Upper lobe of left lung (tissue), 6 donors: ENCODE measurements around the gene KLHDC8A. TPM values are rescaled to one million over a fixed set of nuclear protein-coding genes. Genes with fewer than 3 reads are reported as not detected.

Experiments used
- ATAC-seq, 2 donors: fragments of 200-7000 bp; cut with Tn5 transposase; one replicate each; pipeline ENCODE4 v1.9.1; 2022; ENCODE audit warnings: mild to moderate bottlenecking in 2 of 2, moderate library complexity in 2 of 2; ENCODE audit not compliant: low FRiP score in 2 of 2
- DNase-seq, 2 donors: peaks; one replicate each; pipeline ENCODE4 v3.0.0-alpha.2; 2019 to 2020
- H3K27ac ChIP-seq, 4 donors: fragments of 200-600 bp; sonication (generic); one replicate each; pipeline ENCODE4 v1.5.1; 2016 to 2019
- H3K27me3 ChIP-seq, 4 donors: fragments of 200-600 bp; sonication (generic); one replicate each; pipeline ENCODE4 v1.5.1; 2017 to 2019
- H3K36me3 ChIP-seq, 4 donors: fragments of 200-600 bp; sonication (generic); one replicate each; pipeline ENCODE4 v1.5.1; 2016 to 2019
- H3K4me1 ChIP-seq, 4 donors: fragments of 200-600 bp; sonication (generic); one replicate each; pipeline ENCODE4 v1.5.1; 2018 to 2019
- H3K4me3 ChIP-seq, 4 donors: fragments of 200-600 bp; sonication (generic); one replicate each; pipeline ENCODE4 v1.5.1; 2017 to 2019; ENCODE audit warnings: mild to moderate bottlenecking in 2 of 4, moderate library complexity in 1 of 4
- H3K9me3 ChIP-seq, 4 donors: fragments of 200-600 bp; sonication (generic); one replicate each; pipeline ENCODE4 v1.5.1; 2018 to 2019
- CTCF ChIP-seq, 6 experiments: fragments of 450-650 bp in 4 of 6; fragments of 200-600 bp in 2 of 6; sonication (generic) in 2 of 6; IDR thresholded peaks; one replicate each; pipeline ENCODE4 v1.5.1; 2016 to 2019; ENCODE audit warnings: antibody characterized with exemption in 6 of 6
- EP300 ChIP-seq, 4 donors: sonication (generic); formaldehyde crosslinking; IDR thresholded peaks; one replicate each; pipeline ENCODE4 v1.5.1; 2017; ENCODE audit warnings: antibody characterized with exemption in 4 of 4, control low read depth in 2 of 4
- POLR2A ChIP-seq, 4 donors: fragments of 450-650 bp; IDR thresholded peaks; one replicate each; pipeline ENCODE4 v1.5.1; 2016 to 2017; ENCODE audit warnings: antibody characterized with exemption in 4 of 4, mild to moderate bottlenecking in 2 of 4
- POLR2AphosphoS5 ChIP-seq, 2 donors: sonication (generic); formaldehyde crosslinking; IDR thresholded peaks; one replicate each; pipeline ENCODE4 v1.5.1; 2017; ENCODE audit warnings: antibody characterized with exemption in 2 of 2
- WGBS, 2 donors: methylation state at CpG; one replicate each; pipeline ENCODE4 v1.1.5; 2017 to 2018; 5-methylcytosine and 5-hydroxymethylcytosine counted together
- total RNA-seq, 6 donors: library from RNA; depleted of rRNA in 4 of 6; stranded (reverse); fragments of >200 nt in 4 of 6; gene quantifications; one replicate each; pipeline versions ENCODE4 v1.1.0 to v1.2.1, GENCODE V29; 2016 to 2021
- donor health status: DM: no; HTN: no; CAD: no; lungs with moderate emphysema.
- donor health status: DM: no; HTN: yes; CAD: no; lungs with severe emphysema.

KLHDC8A gene
- total RNA-seq, 6 donors from 2014 or later, result 0.34 to 1.7 (median 0.37) TPM; not detected in 3

GRCh38 chr1:205315008-205315618 is 41.6 kb downstream of the KLHDC8A start:
- WGBS, 2 donors, result 82% methylated on average over 4 to 5 of the region's 5 CpGs

DNA sequence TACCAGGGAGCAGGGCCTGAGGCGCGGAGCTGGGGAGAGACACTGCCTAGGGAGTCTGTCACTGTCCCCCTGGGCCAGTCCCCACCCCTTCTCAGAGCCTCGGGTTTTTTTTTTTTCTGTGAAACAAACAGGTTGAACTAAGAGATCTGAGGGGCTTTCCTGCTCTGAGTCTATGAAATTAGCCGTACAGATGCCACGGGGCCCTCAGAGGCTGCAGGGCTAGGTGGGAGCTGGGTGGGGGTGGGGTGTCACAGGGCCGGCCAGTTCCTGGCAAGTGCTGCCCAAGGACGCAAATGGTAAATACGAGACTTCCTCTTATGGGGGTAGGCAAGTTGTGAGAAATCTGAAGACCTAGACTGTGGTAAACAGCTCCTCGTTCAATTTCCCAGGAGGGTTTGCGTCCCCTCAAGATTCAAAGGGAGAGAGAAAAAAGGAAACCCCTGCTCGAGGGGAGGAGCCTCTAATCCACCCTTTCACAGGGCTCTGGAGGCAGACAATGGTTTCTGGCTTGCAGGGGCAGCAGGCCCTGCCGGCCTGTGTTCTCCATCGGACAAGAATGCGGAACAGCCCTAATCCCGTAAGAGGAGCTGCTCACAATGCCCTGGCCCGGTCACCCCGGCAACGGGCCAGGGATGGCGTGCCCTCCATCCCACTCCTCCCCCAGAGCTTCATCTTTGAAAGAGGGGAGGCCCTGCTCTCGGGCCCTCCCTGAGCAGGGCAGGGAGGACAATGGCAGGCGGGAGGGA is 43.0 kb downstream of the KLHDC8A start:
- TF ChIP-seq CTCF (IDR thresholded peaks at IDR 0.05) (no peak), POLR2A (IDR thresholded peaks at IDR 0.05) (peak in 1 of 4 donors; percentile 43), EP300 (IDR thresholded peaks at IDR 0.05) (peak in 1 of 4 donors; percentile 12), POLR2AphosphoS5 (IDR thresholded peaks at IDR 0.05) (peak in 1 of 2 donors; percentile 40)
- Histone ChIP-seq H3K4me1 (peaks cover 59 to 75% (median 65%) of the 10 kb centered on the region in 4 donors), H3K27me3 (no peaks in the 10 kb centered on the region), H3K4me3 (peak overlapping the region in 3 of 4 donors; percentile 8 to 31 (median 15)), H3K9me3 (no peaks in the 10 kb centered on the region), H3K27ac (peak overlapping the region; percentile 83 to 96 (median 88)), H3K36me3 (peaks cover 0 to 29% (median 21%) of the 10 kb centered on the region in 4 donors)
- DNase-seq, result peak; percentile 64 to 88
- peak; percentile 66 to 78 for ATAC-seq
- WGBS, 2 donors, result 16 to 23% methylated on average over 20 to 21 of the region's 21 CpGs

More at GRCh38 chr1:205315008-205315618, 41.6 kb downstream of the KLHDC8A start:
- H3K9me3 ChIP-seq, result no peaks in the 10 kb centered on the region
- peaks cover 73 to 89% (median 76%) of the 10 kb centered on the region in 4 donors for H3K4me1 ChIP-seq
- no peak overlapping the region for H3K4me3 ChIP-seq
- TF ChIP-seq POLR2AphosphoS5 (IDR thresholded peaks at IDR 0.05), result no peak
- no peak for TF ChIP-seq POLR2A (IDR thresholded peaks at IDR 0.05)
- no peak for TF ChIP-seq EP300 (IDR thresholded peaks at IDR 0.05)
- no peak for TF ChIP-seq CTCF (IDR thresholded peaks at IDR 0.05)
- H3K36me3 ChIP-seq, result peaks cover 0 to 16% (median 11%) of the 10 kb centered on the region in 4 donors
- H3K27ac ChIP-seq, result peak overlapping the region; percentile 37 to 96 (median 87)
- ATAC-seq (no peak), DNase-seq (no peak)
- H3K27me3 ChIP-seq, result no peaks in the 10 kb centered on the region

DNA sequence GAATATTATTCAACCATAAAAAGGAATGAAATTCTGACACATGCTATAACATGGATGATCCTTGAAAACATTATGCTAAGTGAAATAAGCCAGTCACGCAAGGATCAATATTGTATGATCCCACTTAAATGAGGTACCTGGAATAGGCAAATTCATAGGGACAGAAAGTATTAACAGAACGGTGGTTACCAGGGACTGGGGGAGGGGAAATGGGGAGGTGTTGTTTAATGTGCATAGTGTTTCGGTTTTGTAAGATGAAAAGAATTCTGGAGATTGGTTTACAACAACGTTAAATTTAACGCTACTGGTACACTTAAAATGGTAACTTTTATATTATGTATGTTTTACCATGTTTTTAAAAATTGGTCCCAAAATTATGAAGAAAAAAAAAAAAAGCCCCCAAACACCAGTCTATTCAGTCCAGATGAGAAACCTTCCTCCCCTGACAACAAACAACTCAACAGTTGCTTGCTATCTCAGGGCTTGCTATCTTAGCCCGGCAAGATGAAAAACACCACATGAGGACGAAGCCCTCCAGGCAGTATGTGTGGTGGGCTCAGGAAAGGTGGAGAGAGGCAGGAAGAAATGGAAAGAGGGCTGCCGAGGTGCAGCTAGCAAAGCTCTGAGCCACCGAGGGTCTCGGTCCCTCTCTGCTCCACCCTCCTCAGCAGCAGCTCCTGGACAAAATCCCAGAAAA is 43.7 kb downstream of the KLHDC8A start:
- Histone ChIP-seq H3K4me3 (peak overlapping the region in 2 of 4 donors; percentile 15 to 31), H3K27ac (peak overlapping the region; percentile 83 to 96 (median 88)), H3K36me3 (peaks cover 0 to 37% (median 29%) of the 10 kb centered on the region in 4 donors), H3K27me3 (no peaks in the 10 kb centered on the region), H3K9me3 (no peaks in the 10 kb centered on the region), H3K4me1 (peaks cover 52 to 68% (median 58%) of the 10 kb centered on the region in 4 donors)
- no peak for ATAC-seq
- no peak for TF ChIP-seq POLR2AphosphoS5 (IDR thresholded peaks at IDR 0.05)
- TF ChIP-seq POLR2A (IDR thresholded peaks at IDR 0.05), result no peak
- no peak for TF ChIP-seq CTCF (IDR thresholded peaks at IDR 0.05)
- TF ChIP-seq EP300 (IDR thresholded peaks at IDR 0.05), result no peak
- DNase-seq, result no peak
- WGBS, 2 donors, result 41 to 51% methylated on average over 10 of the region's 10 CpGs

GRCh38 chr1:205310976-205311704 is 45.6 kb downstream of the KLHDC8A start:
- peaks cover 0 to 55% (median 47%) of the 10 kb centered on the region in 4 donors for H3K36me3 ChIP-seq
- H3K4me3 ChIP-seq, result no peak overlapping the region
- H3K27ac ChIP-seq, result peak overlapping the region in 3 of 4 donors; percentile 18 to 54 (median 29)
- H3K4me1 ChIP-seq, result peaks cover 33 to 50% (median 39%) of the 10 kb centered on the region in 4 donors
- no peak for DNase-seq
- H3K27me3 ChIP-seq, result no peaks in the 10 kb centered on the region
- no peaks in the 10 kb centered on the region for H3K9me3 ChIP-seq
- peak in 1 of 2 donors; percentile 57 for ATAC-seq
- no peak for TF ChIP-seq EP300 (IDR thresholded peaks at IDR 0.05)
- no peak for TF ChIP-seq POLR2AphosphoS5 (IDR thresholded peaks at IDR 0.05)
- no peak for TF ChIP-seq CTCF (IDR thresholded peaks at IDR 0.05)
- no peak for TF ChIP-seq POLR2A (IDR thresholded peaks at IDR 0.05)
- 88 to 94% methylated on average over 8 of the region's 8 CpGs for WGBS, 2 donors
